Epithelial cell of proximal tubule (primary cell): ENCODE data around the gene ZNF638. TPM values are rescaled to one million over a fixed set of nuclear protein-coding genes. Genes with fewer than 3 reads are reported as not detected.

Experiments used
- DNase-seq: peaks from one replicate; pipeline ENCODE4 v3.0.0-alpha.2; 2011; ENCODE audit warnings: low read depth
- H3K4me3 ChIP-seq: 2 replicates; pipeline ENCODE4 v1.5.1; 2011; ENCODE audit warnings: low read depth, mild to moderate bottlenecking, low read length
- total RNA-seq: library from RNA; depleted of rRNA; stranded (reverse); fragments of >200 nt; gene quantifications from 2 replicates; pipeline ENCODE4 v1.2.3, GENCODE V29; 2015
- TF ChIP-seq, protein P1 (sequence below): conservative IDR thresholded peaks from 2 replicates; pipeline ENCODE4 v1.5.1; 2012; ENCODE audit warnings: low read depth, mild to moderate bottlenecking, low read length

ZNF638 gene
- total RNA-seq, 1 donor from 2014 or later = 69.0 TPM

DNA sequence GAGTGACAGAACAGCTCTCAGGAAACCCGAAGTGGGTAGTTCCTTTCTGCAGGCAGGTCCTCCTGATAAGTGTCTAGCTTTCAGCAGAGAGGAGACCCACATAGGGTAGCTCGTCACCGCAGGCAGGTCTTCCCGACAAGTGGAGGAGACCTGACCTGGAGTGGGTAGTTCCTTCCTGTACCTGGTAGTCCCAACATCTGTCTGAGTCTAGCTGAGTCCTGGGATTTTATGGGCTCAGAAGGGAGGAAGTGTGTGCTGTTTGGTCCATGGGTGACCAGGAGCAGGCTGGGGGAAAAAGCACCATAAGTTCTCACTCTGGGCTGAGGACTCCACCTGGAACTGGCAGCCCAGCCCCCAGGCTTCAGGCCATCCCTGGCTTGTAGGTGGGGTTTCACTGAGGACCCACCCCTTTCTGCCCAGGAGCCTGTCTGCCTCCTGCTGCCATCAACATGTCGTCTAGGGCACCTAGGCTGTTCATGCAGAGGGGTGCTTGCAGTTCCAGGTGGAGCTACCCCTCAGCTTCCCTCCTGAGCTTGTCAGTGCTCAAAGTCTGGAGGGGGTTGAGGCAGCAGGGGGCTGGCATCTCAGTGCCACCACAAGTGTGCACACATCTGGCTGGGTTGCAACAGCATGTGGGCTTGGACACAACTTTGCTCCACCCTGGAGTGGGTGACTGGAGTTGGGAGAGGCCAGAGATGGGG, 131.2 kb downstream of the ZNF638 start:
- no peak for DNase-seq
- H3K4me3 ChIP-seq = no peak overlapping the region
- TF ChIP-seq, protein P1, sequence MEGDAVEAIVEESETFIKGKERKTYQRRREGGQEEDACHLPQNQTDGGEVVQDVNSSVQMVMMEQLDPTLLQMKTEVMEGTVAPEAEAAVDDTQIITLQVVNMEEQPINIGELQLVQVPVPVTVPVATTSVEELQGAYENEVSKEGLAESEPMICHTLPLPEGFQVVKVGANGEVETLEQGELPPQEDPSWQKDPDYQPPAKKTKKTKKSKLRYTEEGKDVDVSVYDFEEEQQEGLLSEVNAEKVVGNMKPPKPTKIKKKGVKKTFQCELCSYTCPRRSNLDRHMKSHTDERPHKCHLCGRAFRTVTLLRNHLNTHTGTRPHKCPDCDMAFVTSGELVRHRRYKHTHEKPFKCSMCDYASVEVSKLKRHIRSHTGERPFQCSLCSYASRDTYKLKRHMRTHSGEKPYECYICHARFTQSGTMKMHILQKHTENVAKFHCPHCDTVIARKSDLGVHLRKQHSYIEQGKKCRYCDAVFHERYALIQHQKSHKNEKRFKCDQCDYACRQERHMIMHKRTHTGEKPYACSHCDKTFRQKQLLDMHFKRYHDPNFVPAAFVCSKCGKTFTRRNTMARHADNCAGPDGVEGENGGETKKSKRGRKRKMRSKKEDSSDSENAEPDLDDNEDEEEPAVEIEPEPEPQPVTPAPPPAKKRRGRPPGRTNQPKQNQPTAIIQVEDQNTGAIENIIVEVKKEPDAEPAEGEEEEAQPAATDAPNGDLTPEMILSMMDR = no peak

DNA sequence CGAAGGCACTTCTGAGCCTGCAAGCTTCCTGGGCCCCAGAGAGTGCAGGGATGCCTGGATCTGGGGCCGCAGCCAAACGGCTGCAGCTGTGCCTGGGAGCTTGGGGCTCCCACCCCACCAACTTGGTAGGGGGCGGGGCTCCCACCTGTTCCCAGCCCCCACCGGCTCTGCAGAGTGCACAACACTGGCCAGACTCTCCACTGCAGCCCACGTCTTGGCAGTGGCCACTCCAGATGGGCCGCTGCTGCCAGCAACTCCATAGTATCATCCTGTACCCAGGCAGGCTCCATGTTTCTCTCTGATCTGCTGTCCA, 131.7 kb downstream of the ZNF638 start:
- no peak overlapping the region for H3K4me3 ChIP-seq
- TF ChIP-seq, protein P1 = no peak
- DNase-seq = no peak

DNA sequence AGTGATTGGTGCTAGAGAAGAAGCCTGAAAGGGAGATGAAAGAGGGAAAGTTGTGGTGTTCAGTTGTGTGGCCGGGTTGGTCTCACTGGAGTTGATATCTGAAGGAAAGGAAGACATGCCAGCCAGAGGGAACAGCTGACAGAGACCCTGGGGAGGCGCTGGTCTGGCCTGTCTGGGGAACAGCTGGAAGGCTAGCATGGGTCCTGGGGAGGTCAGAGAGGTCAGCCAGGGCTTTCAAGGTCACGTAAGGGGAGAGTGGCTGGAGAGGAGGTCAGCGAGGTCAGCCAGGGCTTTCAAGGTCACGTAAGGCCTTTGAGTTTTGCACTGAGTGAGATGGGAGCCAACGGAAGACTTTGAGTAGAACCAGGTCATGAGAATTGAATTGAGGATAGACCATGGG, 132.8 kb downstream of the ZNF638 start:
- no peak overlapping the region for H3K4me3 ChIP-seq
- DNase-seq = no peak
- TF ChIP-seq, protein P1 = no peak

DNA sequence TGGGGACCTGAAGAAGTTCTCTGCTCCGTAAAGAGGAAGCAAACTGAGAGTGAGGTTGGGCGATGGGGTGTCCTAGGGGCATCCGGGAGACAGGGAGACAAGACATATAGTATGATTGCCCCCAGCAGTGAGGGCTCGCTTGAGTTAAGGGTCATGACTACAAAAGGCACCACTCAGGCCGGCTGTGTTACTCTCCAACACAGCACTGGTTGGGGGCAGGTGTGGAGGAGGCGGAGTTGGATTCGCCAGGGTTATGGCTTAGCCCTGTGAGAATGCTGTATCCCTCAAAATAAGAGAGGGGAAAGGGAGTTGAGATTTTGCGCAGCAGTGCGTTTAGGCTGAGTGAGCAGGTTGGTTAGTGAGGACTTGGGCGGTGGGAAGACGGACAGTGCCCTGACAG, 133.8 kb downstream of the ZNF638 start:
- TF ChIP-seq, protein P1 = no peak
- no peak overlapping the region for H3K4me3 ChIP-seq
- DNase-seq = no peak

DNA sequence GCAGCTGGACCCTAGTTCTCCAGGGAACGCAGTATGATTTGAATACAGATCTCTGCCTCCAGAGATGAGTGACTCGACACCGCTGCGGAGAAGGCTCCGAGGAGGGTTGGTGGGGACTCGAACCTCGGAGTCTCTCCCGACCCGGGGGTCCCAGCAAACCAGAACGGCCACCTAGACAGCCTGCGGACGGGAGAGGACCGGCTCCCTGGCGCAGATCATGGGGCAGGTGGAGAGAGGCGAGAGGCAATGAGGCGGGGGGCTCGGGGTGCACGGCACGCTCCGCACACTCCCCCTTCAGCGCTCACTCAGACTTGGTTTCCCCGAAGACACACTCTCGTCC, 134.3 kb downstream of the ZNF638 start:
- H3K4me3 ChIP-seq = peak overlapping the region; percentile 60
- TF ChIP-seq, protein P1 = no peak
- DNase-seq = no peak

DNA sequence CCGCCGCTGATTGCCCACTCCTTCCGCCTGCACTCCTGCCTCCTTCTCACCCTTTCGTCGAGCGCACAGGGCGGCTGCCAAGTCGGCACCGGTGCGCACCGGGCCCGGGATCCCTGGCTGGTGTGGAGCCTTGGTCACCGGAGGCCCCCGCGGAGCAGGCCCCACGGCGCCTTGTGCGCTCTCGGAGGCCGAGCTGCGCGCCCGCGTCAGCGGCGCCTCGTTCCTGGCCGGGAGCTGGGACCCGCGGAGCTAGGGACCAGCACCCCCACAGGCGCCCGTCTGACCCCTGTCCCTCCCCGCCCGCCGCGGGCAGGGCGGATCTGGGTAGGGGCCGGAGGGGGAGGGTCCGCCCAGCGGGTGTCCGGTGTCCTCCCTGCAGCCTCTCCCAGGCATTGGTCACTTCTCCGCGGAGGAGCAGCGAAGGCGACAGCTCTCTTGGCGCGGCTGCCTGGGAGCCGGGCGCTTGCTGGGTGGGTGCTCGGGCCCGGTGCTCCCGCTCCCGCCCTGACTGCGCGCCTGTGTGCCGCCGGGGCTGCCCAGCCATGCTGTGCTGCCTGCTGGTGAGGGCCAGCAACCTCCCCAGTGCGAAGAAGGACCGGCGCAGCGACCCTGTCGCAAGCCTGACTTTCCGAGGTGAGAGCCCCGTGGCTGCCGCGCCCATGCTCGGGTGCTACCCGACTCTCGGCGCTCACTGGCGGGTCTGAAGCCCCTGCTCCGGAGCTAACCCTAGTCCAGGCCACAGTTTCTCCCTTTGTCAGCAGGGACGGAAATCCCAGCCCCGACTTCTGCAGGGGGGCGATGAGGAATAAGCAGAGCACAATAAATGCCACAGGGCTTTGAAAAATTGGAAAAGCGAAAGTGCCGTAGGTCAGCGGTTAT, 135.0 kb downstream of the ZNF638 start:
- DNase-seq = no peak
- TF ChIP-seq, protein P1 = no peak
- peak overlapping the region; percentile 60 for H3K4me3 ChIP-seq
